SK-N-SH (cell line): ENCODE measurements around the gene HOXB7. TPM values are rescaled to one million over a fixed set of nuclear protein-coding genes. Genes with fewer than 3 reads are reported as not detected.

ENCODE experiments used
- CTCF ChIA-PET: fragments of 300-600, 350-600 bp; formaldehyde crosslinking; extraction: SDS; loops from one replicate; lab custom pipeline; 2021; lab: Yijun Ruan, JAX
- POLR2A ChIA-PET: fragments of 350-600 bp; sonication (Branson Sonifier 250); formaldehyde crosslinking; extraction: SDS; loops from one replicate; lab custom pipeline; 2020; ENCODE audit warnings: antibody characterized with exemption, inconsistent platforms; lab: Yijun Ruan, JAX
- DNase-seq: peaks from one replicate; pipeline ENCODE4 v3.0.0; 2012
- H2AFZ ChIP-seq: fragments of 200-600 bp; sonication (generic); 2 replicates; pipeline ENCODE4 v1.8.1; 2016; ENCODE audit warnings: antibody characterized with exemption, mild to moderate bottlenecking, low read depth
- H3F3A ChIP-seq: fragments of 200-600 bp; sonication (generic); replicated peaks from 2 replicates; pipeline ENCODE3; 2016; ENCODE audit warnings: antibody characterized with exemption, mild to moderate bottlenecking; ENCODE audit not compliant: insufficient read depth
- H3K27ac ChIP-seq, 2 experiments: fragments of 200-500 bp in 1 of 2; fragments of 200-600 bp in 1 of 2; sonication (Bioruptor generic) in 1 of 2; sonication (generic), shearing (Covaris generic) in 1 of 2; 2 replicates each; pipeline versions ENCODE4 v1.5.1 to v1.6.1; 2014 to 2016; ENCODE audit warnings: low read depth in 2 of 2, inconsistent platforms in 1 of 2, low read length in 1 of 2, mild to moderate bottlenecking in 1 of 2, mixed read lengths in 1 of 2
- H3K27me3 ChIP-seq: fragments of 200-600 bp; sonication (generic), shearing (Covaris generic); 2 replicates; pipeline ENCODE4 v1.6.1; 2016; ENCODE audit warnings: mixed run types; ENCODE audit not compliant: insufficient read depth
- H3K36me3 ChIP-seq, 2 experiments: fragments of 200-500 bp in 1 of 2; fragments of 200-600 bp in 1 of 2; sonication (Bioruptor generic) in 1 of 2; sonication (generic) in 1 of 2; replicated peaks in 1 of 2; 2 replicates each; pipeline versions ENCODE3 to v1.5.1; 2014 to 2016; ENCODE audit warnings: low read length in 1 of 2, mild to moderate bottlenecking in 1 of 2; ENCODE audit not compliant: insufficient read depth in 2 of 2, control insufficient read depth in 1 of 2
- H3K4me1 ChIP-seq, 2 experiments: fragments of 200-500 bp in 1 of 2; fragments of 200-600 bp in 1 of 2; sonication (Bioruptor generic) in 1 of 2; sonication (generic), shearing (Covaris generic) in 1 of 2; 2 replicates each; pipeline versions ENCODE4 v1.5.1 to v1.6.1; 2014 to 2016; ENCODE audit warnings: low read depth in 1 of 2, low read length in 1 of 2, mixed run types in 1 of 2; ENCODE audit not compliant: insufficient read depth in 2 of 2, control insufficient read depth in 1 of 2
- H3K4me2 ChIP-seq: fragments of 200-600 bp; sonication (generic), shearing (Covaris generic); 2 replicates; pipeline ENCODE4 v1.6.1; 2017; ENCODE audit warnings: mixed run types
- H3K4me3 ChIP-seq, 2 experiments: fragments of 200-500 bp in 1 of 2; fragments of 200-600 bp in 1 of 2; sonication (Bioruptor generic) in 1 of 2; sonication (generic), shearing (Covaris generic) in 1 of 2; 2 replicates each; pipeline versions ENCODE4 v1.5.1 to v1.8.1; 2014 to 2016; ENCODE audit warnings: low read depth in 2 of 2, inconsistent platforms in 1 of 2, low read length in 1 of 2, mild to moderate bottlenecking in 1 of 2, mixed read lengths in 1 of 2, moderate library complexity in 1 of 2
- H3K79me2 ChIP-seq: fragments of 200-600 bp; sonication (generic); 2 replicates; pipeline ENCODE4 v1.8.1; 2017; ENCODE audit warnings: mild to moderate bottlenecking; ENCODE audit not compliant: insufficient read depth
- H3K9ac ChIP-seq: fragments of 200-600 bp; sonication (generic); 2 replicates; pipeline ENCODE4 v1.6.1; 2017; ENCODE audit warnings: mixed run types
- H3K9me2 ChIP-seq: fragments of 200-600 bp; sonication (generic); 2 replicates; pipeline ENCODE4 v1.6.1; 2017; ENCODE audit warnings: mixed run types
- H3K9me3 ChIP-seq: fragments of 200-600 bp; sonication (generic); 2 replicates; pipeline ENCODE4 v1.6.1; 2017; ENCODE audit warnings: mixed run types, mild to moderate bottlenecking, moderate library complexity
- H4K20me1 ChIP-seq: fragments of 200-600 bp; sonication (generic); 2 replicates; pipeline ENCODE4 v1.6.1; 2017; ENCODE audit warnings: mild to moderate bottlenecking, mixed run types; ENCODE audit not compliant: insufficient read depth
- IRF3 ChIP-seq: fragments of 150-350 bp; IDR thresholded peaks from 2 replicates; pipeline ENCODE4 v1.6.1; 2016; ENCODE audit warnings: mild to moderate bottlenecking, low read depth, low read length
- MAX ChIP-seq: IDR thresholded peaks from 2 replicates; pipeline ENCODE4 v1.4.0; 2012; ENCODE audit warnings: low read depth
- MXI1 ChIP-seq: IDR thresholded peaks from 2 replicates; pipeline ENCODE4 v1.6.1; 2012; ENCODE audit warnings: mild to moderate bottlenecking, low read depth, low read length, improper control_type of control experiment
- PBX3 ChIP-seq: IDR thresholded peaks from 2 replicates; pipeline ENCODE4; 2012
- RAD21 ChIP-seq: IDR thresholded peaks from 2 replicates; pipeline ENCODE4 v1.6.1; 2012; ENCODE audit warnings: mild to moderate bottlenecking, low read length
- USF2 ChIP-seq: fragments of 150-350 bp; IDR thresholded peaks from 2 replicates; pipeline ENCODE4 v1.6.1; 2017; ENCODE audit warnings: antibody characterized with exemption, low read length, low read depth, borderline replicate concordance
- WGBS: methylation state at CpG from one replicate; pipeline ENCODE4 v1.1.6; 2017; ENCODE audit warnings: low lambda C conversion rate; 5-methylcytosine and 5-hydroxymethylcytosine counted together
- polyA plus RNA-seq, 3 experiments: library from polyadenylated mRNA; depleted of rRNA; stranded (reverse); fragments of >200 nt; gene quantifications; 2 replicates each; pipeline ENCODE4 v1.2.3, GENCODE V29; 2012
- TF ChIP-seq, protein P1 (sequence below): fragments of 200-600 bp; sonication (generic); IDR thresholded peaks from 2 replicates; pipeline ENCODE4 v1.6.1; 2017; ENCODE audit warnings: antibody characterized with exemption, mild to moderate bottlenecking, moderate library complexity
- TF ChIP-seq, protein P2 (sequence below): IDR thresholded peaks from 2 replicates; pipeline ENCODE4 v1.4.0; 2012; ENCODE audit warnings: low read depth, borderline replicate concordance

Gene HOXB7
- polyA plus RNA-seq, 1 of the 3 experiments (the other 2 are of a cell fraction), result not detected

DNA sequence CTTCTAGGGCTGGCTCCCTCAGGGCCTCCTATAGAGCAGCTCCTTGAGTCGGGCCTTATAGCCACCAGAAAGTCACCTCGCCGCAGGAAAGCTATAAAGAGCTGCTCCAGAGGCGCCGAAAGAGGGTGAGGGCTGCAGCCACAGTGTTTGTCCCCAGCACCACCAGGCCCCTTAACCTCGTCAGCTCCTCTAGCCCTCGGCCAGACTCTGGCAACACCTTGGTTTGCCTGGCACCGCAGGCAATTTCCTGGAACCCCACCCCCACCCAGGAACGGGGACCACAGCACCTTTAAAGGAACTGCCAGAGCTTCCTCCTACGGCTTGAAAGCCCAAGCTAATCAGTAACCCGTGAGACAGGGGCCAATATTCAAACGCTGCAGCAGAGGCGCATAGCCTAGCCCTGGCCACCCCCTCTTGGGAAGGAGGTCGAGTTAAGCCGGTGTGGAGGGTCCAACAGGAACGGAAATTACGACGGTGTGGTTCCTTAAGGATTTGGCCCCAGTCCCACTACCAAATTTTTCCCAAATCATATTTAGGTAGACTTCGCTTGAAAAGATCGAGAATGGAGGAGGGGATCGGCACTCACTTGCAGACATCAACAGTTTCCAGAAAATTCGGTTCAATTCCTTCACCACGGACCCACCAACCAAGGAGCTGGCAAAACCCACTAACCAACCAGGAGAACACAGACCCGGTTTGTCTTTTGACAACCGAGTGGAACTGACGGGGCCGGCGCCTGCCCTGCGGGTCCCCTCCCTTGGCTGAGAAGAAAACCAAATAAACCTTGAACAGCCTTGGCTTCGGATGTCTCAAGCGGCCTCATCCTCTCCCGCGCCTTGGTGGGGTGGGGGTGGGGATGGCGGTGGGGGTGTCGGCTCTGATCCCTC, 9.0 kb downstream of the HOXB7 start:
- Histone ChIP-seq H3K36me3 (no peaks in the 10 kb centered on the region), H3K9ac (no peak overlapping the region), H3K27me3 (peaks cover 100% of the 10 kb centered on the region), H3K4me3 (no peak overlapping the region), H2AFZ (no peak overlapping the region), H3K9me3 (no peaks in the 10 kb centered on the region), H3K4me1 (no peaks in the 10 kb centered on the region; a peak in 1 of 4 replicates), H3K79me2 (no peaks in the 10 kb centered on the region), H3K4me2 (no peak overlapping the region), H3F3A (no peaks in the 10 kb centered on the region), H3K9me2 (no peaks in the 10 kb centered on the region), H4K20me1 (peaks cover 20% of the 10 kb centered on the region; the same call in 1 of the 2 replicates), H3K27ac (no peak overlapping the region)
- DNase-seq, result no peak
- ChIA-PET CTCF (interaction anchor here (0.6 to 2.3 kb wide), 15 partner anchors 8 to 577 kb away, joined by 3 to 8 read pairs (median 3); partner anchors contain the start of gene HOXB7), POLR2A (no interaction called here)
- TF ChIP-seq PBX3 (no peak), MAX (no peak), MXI1 (no peak), RAD21 (no peak), IRF3 (no peak), USF2 (no peak)
- TF ChIP-seq, protein P1, sequence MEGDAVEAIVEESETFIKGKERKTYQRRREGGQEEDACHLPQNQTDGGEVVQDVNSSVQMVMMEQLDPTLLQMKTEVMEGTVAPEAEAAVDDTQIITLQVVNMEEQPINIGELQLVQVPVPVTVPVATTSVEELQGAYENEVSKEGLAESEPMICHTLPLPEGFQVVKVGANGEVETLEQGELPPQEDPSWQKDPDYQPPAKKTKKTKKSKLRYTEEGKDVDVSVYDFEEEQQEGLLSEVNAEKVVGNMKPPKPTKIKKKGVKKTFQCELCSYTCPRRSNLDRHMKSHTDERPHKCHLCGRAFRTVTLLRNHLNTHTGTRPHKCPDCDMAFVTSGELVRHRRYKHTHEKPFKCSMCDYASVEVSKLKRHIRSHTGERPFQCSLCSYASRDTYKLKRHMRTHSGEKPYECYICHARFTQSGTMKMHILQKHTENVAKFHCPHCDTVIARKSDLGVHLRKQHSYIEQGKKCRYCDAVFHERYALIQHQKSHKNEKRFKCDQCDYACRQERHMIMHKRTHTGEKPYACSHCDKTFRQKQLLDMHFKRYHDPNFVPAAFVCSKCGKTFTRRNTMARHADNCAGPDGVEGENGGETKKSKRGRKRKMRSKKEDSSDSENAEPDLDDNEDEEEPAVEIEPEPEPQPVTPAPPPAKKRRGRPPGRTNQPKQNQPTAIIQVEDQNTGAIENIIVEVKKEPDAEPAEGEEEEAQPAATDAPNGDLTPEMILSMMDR, result no peak
- TF ChIP-seq, protein P2, sequence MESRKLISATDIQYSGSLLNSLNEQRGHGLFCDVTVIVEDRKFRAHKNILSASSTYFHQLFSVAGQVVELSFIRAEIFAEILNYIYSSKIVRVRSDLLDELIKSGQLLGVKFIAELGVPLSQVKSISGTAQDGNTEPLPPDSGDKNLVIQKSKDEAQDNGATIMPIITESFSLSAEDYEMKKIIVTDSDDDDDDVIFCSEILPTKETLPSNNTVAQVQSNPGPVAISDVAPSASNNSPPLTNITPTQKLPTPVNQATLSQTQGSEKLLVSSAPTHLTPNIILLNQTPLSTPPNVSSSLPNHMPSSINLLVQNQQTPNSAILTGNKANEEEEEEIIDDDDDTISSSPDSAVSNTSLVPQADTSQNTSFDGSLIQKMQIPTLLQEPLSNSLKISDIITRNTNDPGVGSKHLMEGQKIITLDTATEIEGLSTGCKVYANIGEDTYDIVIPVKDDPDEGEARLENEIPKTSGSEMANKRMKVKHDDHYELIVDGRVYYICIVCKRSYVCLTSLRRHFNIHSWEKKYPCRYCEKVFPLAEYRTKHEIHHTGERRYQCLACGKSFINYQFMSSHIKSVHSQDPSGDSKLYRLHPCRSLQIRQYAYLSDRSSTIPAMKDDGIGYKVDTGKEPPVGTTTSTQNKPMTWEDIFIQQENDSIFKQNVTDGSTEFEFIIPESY, result no peak
- 5% methylated on average over 33 of the region's 35 CpGs for WGBS
